ENCODE data around the gene RPL28.
A peak's percentile ranks its signal among the peaks of the same experiment; 100 is the strongest.
"Not testable (repeated sequence)": the region's sequence is repeated elsewhere in the genome, so short reads cannot be mapped to it uniquely, and the experiment has no call there.

RPL28 gene

GRCh38 chr19:55407800-55408532, 22.2 kb downstream of the RPL28 start:
- H3K27ac Mint-ChIP-seq, result peak overlapping the region; percentile 98
- H3K27me3 Mint-ChIP-seq, result peaks cover 20% of the 10 kb centered on the region
- DNase-seq, result peak; percentile 98
- H3K36me3 Mint-ChIP-seq, result peaks cover 40% of the 10 kb centered on the region
- CTCF ChIA-PET, result interaction anchor here (0.8 to 1.2 kb wide), 3 partner anchors 11 to 116 kb away, joined by 3 to 5 read pairs (median 5); partner anchors contain the start of gene TMEM238
- H3K4me1 Mint-ChIP-seq, result peaks cover 44% of the 10 kb centered on the region
- peaks cover 13% of the 10 kb centered on the region for H3K9me3 Mint-ChIP-seq
- peak overlapping the region; percentile 95 for H3K4me3 Mint-ChIP-seq

GRCh38 chr19:55408533-55408872, 22.8 kb downstream of the RPL28 start:
- CTCF ChIA-PET, result interaction anchor here (0.7 to 1.2 kb wide), 4 partner anchors 11 to 116 kb away, joined by 3 to 5 read pairs (median 4); partner anchors contain the start of gene TMEM238

GRCh38 chr19:55409179-55409578, 23.4 kb downstream of the RPL28 start:
- Mint-ChIP-seq H3K9me3 (peaks cover 13% of the 10 kb centered on the region), H3K4me1 (peaks cover 34% of the 10 kb centered on the region), H3K36me3 (peaks cover 30% of the 10 kb centered on the region), H3K4me3 (peak overlapping the region; percentile 2), H3K27ac (peak overlapping the region; percentile 98), H3K27me3 (peaks cover 31% of the 10 kb centered on the region)
- not testable (repeated sequence) for DNase-seq
- CTCF ChIA-PET, result interaction anchor here (0.7 to 1.2 kb wide), 3 partner anchors 10 to 107 kb away, joined by 3 to 5 read pairs (median 5); partner anchors contain the start of gene TMEM238

More at GRCh38 chr19:55408533-55408872, 22.8 kb downstream of the RPL28 start:
- peak overlapping the region; percentile 98 for H3K27ac Mint-ChIP-seq
- H3K36me3 Mint-ChIP-seq, result peaks cover 35% of the 10 kb centered on the region
- peaks cover 39% of the 10 kb centered on the region for H3K4me1 Mint-ChIP-seq
- peaks cover 25% of the 10 kb centered on the region for H3K27me3 Mint-ChIP-seq
- H3K4me3 Mint-ChIP-seq, result peak overlapping the region; percentile 95
- DNase-seq, result no peak
- peaks cover 13% of the 10 kb centered on the region for H3K9me3 Mint-ChIP-seq

GRCh38 chr19:55410168-55410567, 24.4 kb downstream of the RPL28 start:
- CTCF ChIA-PET, result no interaction called here
- peak overlapping the region; percentile 98 for H3K27ac Mint-ChIP-seq

GRCh38 chr19:55418185-55418584, 32.5 kb downstream of the RPL28 start:
- H3K27ac Mint-ChIP-seq, result no peak overlapping the region
- H3K27me3 Mint-ChIP-seq, result peaks cover 48% of the 10 kb centered on the region
- CTCF ChIA-PET, result interaction anchor here (0.7 to 2.9 kb wide), 11 partner anchors 21 to 329 kb away, joined by 3 to 15 read pairs (median 4); no protein-coding TSS in a partner anchor
- no peak overlapping the region for H3K4me3 Mint-ChIP-seq
- DNase-seq, result peak; percentile 72
- H3K36me3 Mint-ChIP-seq, result no peaks in the 10 kb centered on the region
- peaks cover 32% of the 10 kb centered on the region for H3K4me1 Mint-ChIP-seq
- H3K9me3 Mint-ChIP-seq, result no peaks in the 10 kb centered on the region

More at GRCh38 chr19:55410168-55410567, 24.4 kb downstream of the RPL28 start:
- H3K27me3 Mint-ChIP-seq, result peaks cover 39% of the 10 kb centered on the region
- no peak for DNase-seq
- H3K9me3 Mint-ChIP-seq, result peaks cover 13% of the 10 kb centered on the region
- H3K4me3 Mint-ChIP-seq, result no peak overlapping the region
- H3K36me3 Mint-ChIP-seq, result peaks cover 27% of the 10 kb centered on the region
- peaks cover 31% of the 10 kb centered on the region for H3K4me1 Mint-ChIP-seq

GRCh38 chr19:55419103-55419502, 33.4 kb downstream of the RPL28 start:
- DNase-seq, result no peak
- H3K27me3 Mint-ChIP-seq, result peaks cover 45% of the 10 kb centered on the region
- no peak overlapping the region for H3K4me3 Mint-ChIP-seq
- no peaks in the 10 kb centered on the region for H3K36me3 Mint-ChIP-seq
- no peaks in the 10 kb centered on the region for H3K9me3 Mint-ChIP-seq
- H3K27ac Mint-ChIP-seq, result no peak overlapping the region
- CTCF ChIA-PET, result interaction anchor here (1.1 to 2.9 kb wide), 4 partner anchors 10 to 278 kb away, joined by 3 to 15 read pairs (median 5); no protein-coding TSS in a partner anchor
- H3K4me1 Mint-ChIP-seq, result peaks cover 32% of the 10 kb centered on the region

GRCh38 chr19:55419624-55420236, 34.0 kb downstream of the RPL28 start:
- Mint-ChIP-seq H3K4me1 (peaks cover 32% of the 10 kb centered on the region), H3K27ac (no peak overlapping the region), H3K27me3 (peaks cover 44% of the 10 kb centered on the region), H3K4me3 (no peak overlapping the region), H3K36me3 (no peaks in the 10 kb centered on the region), H3K9me3 (no peaks in the 10 kb centered on the region)
- CTCF ChIA-PET, result interaction anchor here (0.9 to 1.6 kb wide), 5 partner anchors 11 to 269 kb away, joined by 3 to 5 read pairs (median 3); no protein-coding TSS in a partner anchor
- DNase-seq, result no peak

GRCh38 chr19:55421281-55421680, 35.5 kb downstream of the RPL28 start:
- CTCF ChIA-PET, H3K4me3 Mint-ChIP-seq, H3K9me3 Mint-ChIP-seq, H3K36me3 Mint-ChIP-seq: not testable (repeated sequence)
- H3K27me3 Mint-ChIP-seq, result peaks cover 42% of the 10 kb centered on the region
- H3K4me1 Mint-ChIP-seq, result peaks cover 32% of the 10 kb centered on the region
- DNase-seq, result peak; percentile 56
- H3K27ac Mint-ChIP-seq, result peak overlapping the region; percentile 45

GRCh38 chr19:55423225-55424005, 37.7 kb downstream of the RPL28 start:
- peaks cover 23% of the 10 kb centered on the region for H3K4me1 Mint-ChIP-seq
- CTCF ChIA-PET, result no interaction called here
- H3K27ac Mint-ChIP-seq, result no peak overlapping the region
- H3K9me3 Mint-ChIP-seq, result no peaks in the 10 kb centered on the region
- no peak for DNase-seq
- no peak overlapping the region for H3K4me3 Mint-ChIP-seq
- no peaks in the 10 kb centered on the region for H3K36me3 Mint-ChIP-seq
- peaks cover 35% of the 10 kb centered on the region for H3K27me3 Mint-ChIP-seq

GRCh38 chr19:55424518-55424917, 38.8 kb downstream of the RPL28 start:
- Mint-ChIP-seq H3K36me3 (no peaks in the 10 kb centered on the region), H3K9me3 (no peaks in the 10 kb centered on the region), H3K27ac (no peak overlapping the region), H3K27me3 (peaks cover 41% of the 10 kb centered on the region), H3K4me3 (no peak overlapping the region), H3K4me1 (peaks cover 22% of the 10 kb centered on the region)
- no peak for DNase-seq
- CTCF ChIA-PET, result interaction anchor here (1.1 kb wide), 1 partner anchor 132 kb away, joined by 3 read pairs; no protein-coding TSS in a partner anchor

GRCh38 chr19:55426042-55426441, 40.3 kb downstream of the RPL28 start:
- Mint-ChIP-seq H3K4me1 (peaks cover 12% of the 10 kb centered on the region), H3K27me3 (peaks cover 47% of the 10 kb centered on the region), H3K36me3 (no peaks in the 10 kb centered on the region), H3K9me3 (peaks cover 2% of the 10 kb centered on the region), H3K27ac (no peak overlapping the region), H3K4me3 (no peak overlapping the region)
- CTCF ChIA-PET, result no interaction called here
- no peak for DNase-seq

- Mint-ChIP-seq H3K36me3 (peaks cover 1% of the 10 kb centered on the region), H3K9me3 (peaks cover 7% of the 10 kb centered on the region), H3K4me3 (no peak overlapping the region), H3K27ac (peak overlapping the region; percentile 33), H3K27me3 (peaks cover 45% of the 10 kb centered on the region), H3K4me1 (no peaks in the 10 kb centered on the region)
- CTCF ChIA-PET, result no interaction called here
- no peak for DNase-seq
Measured at GRCh38 chr19:55431183-55431582, 45.5 kb downstream of the RPL28 start.

GRCh38 chr19:55432241-55432959, 46.7 kb downstream of the RPL28 start:
- peaks cover 56% of the 10 kb centered on the region for H3K27me3 Mint-ChIP-seq

More at GRCh38 chr19:55432241-55432959, 46.7 kb downstream of the RPL28 start:
- Mint-ChIP-seq H3K36me3 (peaks cover 1% of the 10 kb centered on the region), H3K4me1 (no peaks in the 10 kb centered on the region), H3K27ac (no peak overlapping the region), H3K4me3 (no peak overlapping the region), H3K9me3 (peaks cover 7% of the 10 kb centered on the region)
- CTCF ChIA-PET, result no interaction called here
- DNase-seq, result no peak

All from activated naive CD4-positive, alpha-beta T cell treated with anti-CD3 and anti-CD28 coated beads, Interleukin-2, amount 10 ng/mL, durations not matched to agents 7 days and 5 days (primary cell).